Measurements from ENCODE around the gene FGGY. TPM values are rescaled to one million over a fixed set of nuclear protein-coding genes. Genes with fewer than 3 reads are reported as not detected.
"Not testable (repeated sequence)": the region's sequence is repeated elsewhere in the genome, so short reads cannot be mapped to it uniquely, and the experiment has no call there.

The FGGY gene
- total RNA-seq, 1 donor from 2014 or later, result 32.5 TPM

DNA sequence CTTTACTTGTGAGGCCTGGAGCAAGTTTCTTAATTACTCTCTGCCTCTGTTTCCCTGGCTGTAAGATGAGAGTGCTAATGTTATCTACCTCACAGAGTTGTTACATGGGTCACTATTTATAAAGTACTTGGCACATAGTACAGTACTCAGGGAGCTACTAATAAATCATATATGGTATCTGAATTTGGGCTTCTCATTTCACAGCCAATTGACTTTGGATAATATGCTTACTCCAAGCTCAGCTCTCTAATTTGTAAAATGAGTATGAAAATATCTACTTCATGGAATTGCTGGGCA lies 409.4 kb downstream of the FGGY start:
- H3K27me3 Mint-ChIP-seq (ENCODE audit: insufficient read depth, low read depth), result peaks cover 2% of the 10 kb centered on the region
- no peak overlapping the region for H3K4me2 ChIP-seq
- H2AFZ ChIP-seq (replicated peaks), result no peak overlapping the region

DNA sequence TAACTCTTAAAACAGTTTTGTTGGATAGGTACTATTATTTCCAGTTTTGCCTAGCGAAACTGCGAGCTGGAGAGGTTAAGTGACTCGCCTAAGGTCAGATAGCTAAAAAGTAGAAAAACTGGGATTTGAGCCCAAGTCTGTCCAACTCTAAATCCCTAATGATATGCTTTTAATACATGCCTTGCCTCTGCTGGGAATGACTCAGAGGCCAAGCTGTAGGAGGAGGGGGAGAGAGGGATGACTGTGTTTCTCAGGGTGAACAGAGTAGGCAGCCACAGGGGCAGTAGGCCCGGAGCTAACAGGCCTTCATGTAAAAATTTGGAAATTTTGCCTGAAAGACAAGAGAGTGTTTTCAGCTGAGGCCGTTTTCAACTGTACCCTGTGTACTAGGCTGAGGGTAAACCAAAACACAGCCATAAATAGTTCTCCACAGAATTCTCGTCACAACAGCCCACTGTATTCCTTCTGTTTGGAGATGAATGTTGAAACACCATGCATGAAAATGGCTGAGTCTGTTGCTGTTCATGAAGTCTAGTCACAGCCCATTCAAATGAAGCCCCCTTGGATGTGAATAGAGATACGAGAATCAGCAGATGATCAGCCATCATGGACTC lies 410.4 kb downstream of the FGGY start:
- H3K27me3 ChIP-seq, result no peaks in the 10 kb centered on the region
- H3K36me3 Mint-ChIP-seq, result no peaks in the 10 kb centered on the region
- H3K4me1 Mint-ChIP-seq, result peaks cover 13% of the 10 kb centered on the region
- H3K79me2 ChIP-seq (ENCODE audit: low read depth), result no peaks in the 10 kb centered on the region
- no peaks in the 10 kb centered on the region for H4K20me1 ChIP-seq (ENCODE audit: low read depth)
- TF ChIP-seq CTCF (IDR thresholded peaks at IDR 0.05) (no peak), EZH2phosphoT487 (IDR thresholded peaks at IDR 0.05) (no peak), EZH2 (IDR thresholded peaks at IDR 0.05) (no peak)
- H3K27ac Mint-ChIP-seq, result no peak overlapping the region
- H3K9ac ChIP-seq, result no peak overlapping the region
- peaks cover 2% of the 10 kb centered on the region for H3K27me3 Mint-ChIP-seq (ENCODE audit: insufficient read depth, low read depth)
- no peak overlapping the region for H2AFZ ChIP-seq (replicated peaks)
- H3K27ac ChIP-seq, result no peak overlapping the region
- H3K36me3 ChIP-seq, result no peaks in the 10 kb centered on the region
- H3F3A ChIP-seq (ENCODE audit: low read depth), result no peaks in the 10 kb centered on the region
- no peak overlapping the region for H3K4me3 ChIP-seq
- H3K4me2 ChIP-seq, result no peak overlapping the region
- H3K4me1 ChIP-seq, result no peaks in the 10 kb centered on the region
- no peak overlapping the region for H3K4me3 Mint-ChIP-seq
- H3K9me3 Mint-ChIP-seq, result peaks cover 10% of the 10 kb centered on the region
- no peak for DNase-seq (ENCODE audit: low spot score)
- H3K9me3 ChIP-seq (ENCODE audit: low read depth), result no peaks in the 10 kb centered on the region

More for the DNA sequence above, 409.4 kb downstream of the FGGY start:
- H3K27ac Mint-ChIP-seq, result no peak overlapping the region
- Histone ChIP-seq H3F3A (ENCODE audit: low read depth) (no peaks in the 10 kb centered on the region), H3K36me3 (no peaks in the 10 kb centered on the region), H3K9ac (no peak overlapping the region), H3K4me1 (no peaks in the 10 kb centered on the region), H3K79me2 (ENCODE audit: low read depth) (no peaks in the 10 kb centered on the region), H4K20me1 (ENCODE audit: low read depth) (no peaks in the 10 kb centered on the region), H3K9me3 (ENCODE audit: low read depth) (no peaks in the 10 kb centered on the region), H3K27me3 (no peaks in the 10 kb centered on the region), H3K27ac (no peak overlapping the region), H3K4me3 (no peak overlapping the region)
- no peaks in the 10 kb centered on the region for H3K36me3 Mint-ChIP-seq
- H3K9me3 Mint-ChIP-seq, result peaks cover 10% of the 10 kb centered on the region
- H3K4me3 Mint-ChIP-seq, result no peak overlapping the region
- peaks cover 13% of the 10 kb centered on the region for H3K4me1 Mint-ChIP-seq
- TF ChIP-seq EZH2 (IDR thresholded peaks at IDR 0.05) (no peak), CTCF (IDR thresholded peaks at IDR 0.05) (no peak), EZH2phosphoT487 (IDR thresholded peaks at IDR 0.05) (no peak)
- DNase-seq (ENCODE audit: low spot score), result no peak

DNA sequence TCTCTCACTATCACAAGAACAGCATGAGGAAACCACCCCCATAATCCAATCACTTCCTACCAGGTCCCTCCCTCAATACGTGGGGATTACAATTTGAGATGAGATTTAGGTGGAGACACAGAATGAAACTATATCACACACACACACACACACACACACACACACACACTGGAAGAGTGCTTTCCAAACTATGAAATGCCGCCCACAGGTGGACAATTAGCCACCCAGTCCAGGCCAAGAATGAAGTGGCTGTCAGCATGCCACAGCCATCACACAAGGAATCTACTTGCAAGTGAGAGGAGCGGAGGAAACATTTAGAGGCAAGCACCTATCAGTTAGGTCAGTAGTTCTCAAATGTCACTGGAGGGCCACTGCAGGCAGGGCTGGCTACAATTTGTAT lies 412.4 kb downstream of the FGGY start:
- no peak overlapping the region for H3K27ac Mint-ChIP-seq
- peaks cover 10% of the 10 kb centered on the region for H3K9me3 Mint-ChIP-seq
- H3K4me3 ChIP-seq, result no peak overlapping the region
- peaks cover 2% of the 10 kb centered on the region for H3K27me3 Mint-ChIP-seq (ENCODE audit: insufficient read depth, low read depth)
- DNase-seq (ENCODE audit: low spot score), result no peak
- no peak overlapping the region for H3K4me3 Mint-ChIP-seq
- H3K4me2 ChIP-seq, result no peak overlapping the region
- no peaks in the 10 kb centered on the region for H3K36me3 Mint-ChIP-seq
- H3F3A ChIP-seq (ENCODE audit: low read depth), result no peaks in the 10 kb centered on the region
- H3K79me2 ChIP-seq (ENCODE audit: low read depth), result no peaks in the 10 kb centered on the region
- H3K27ac ChIP-seq, result no peak overlapping the region
- H3K9me3 ChIP-seq (ENCODE audit: low read depth), result no peaks in the 10 kb centered on the region
- peaks cover 10% of the 10 kb centered on the region for H3K4me1 Mint-ChIP-seq
- TF ChIP-seq CTCF (IDR thresholded peaks at IDR 0.05) (no peak), EZH2phosphoT487 (IDR thresholded peaks at IDR 0.05) (no peak), EZH2 (IDR thresholded peaks at IDR 0.05) (no peak)
- no peaks in the 10 kb centered on the region for H3K4me1 ChIP-seq
- H3K9ac ChIP-seq, result no peak overlapping the region
- H3K36me3 ChIP-seq, result no peaks in the 10 kb centered on the region
- no peaks in the 10 kb centered on the region for H3K27me3 ChIP-seq
- H4K20me1 ChIP-seq (ENCODE audit: low read depth), result no peaks in the 10 kb centered on the region
- H2AFZ ChIP-seq (replicated peaks), result no peak overlapping the region

DNA sequence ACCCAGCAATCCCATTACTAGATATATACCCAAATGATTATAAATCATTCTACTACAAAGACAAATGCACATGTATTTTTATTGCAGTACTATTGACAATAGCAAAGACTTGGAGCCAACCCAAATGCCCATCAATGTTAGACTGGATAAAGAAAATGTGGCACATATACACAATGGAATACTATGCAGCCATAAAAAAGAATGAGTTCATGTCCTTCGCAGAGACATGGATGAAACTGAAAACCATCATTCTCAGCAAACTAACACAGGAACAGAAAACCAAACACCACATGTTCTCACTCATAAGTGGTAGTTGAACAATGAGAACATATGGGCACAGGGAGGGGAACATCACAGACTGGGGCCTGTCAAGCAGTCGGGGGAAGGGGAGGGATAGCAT lies 414.0 kb downstream of the FGGY start:
- not testable (repeated sequence) for H3K27ac Mint-ChIP-seq; H3K36me3 ChIP-seq; H4K20me1 ChIP-seq (ENCODE audit: low read depth); H3K9ac ChIP-seq; H3K36me3 Mint-ChIP-seq; H3K27me3 ChIP-seq; H3K79me2 ChIP-seq (ENCODE audit: low read depth); H3K4me2 ChIP-seq; H3K27ac ChIP-seq; H3K4me1 Mint-ChIP-seq; H3K4me3 Mint-ChIP-seq; H3K27me3 Mint-ChIP-seq (ENCODE audit: insufficient read depth, low read depth); H3K9me3 ChIP-seq (ENCODE audit: low read depth); H3F3A ChIP-seq (ENCODE audit: low read depth); H3K4me3 ChIP-seq; DNase-seq (ENCODE audit: low spot score); H2AFZ ChIP-seq (replicated peaks); H3K4me1 ChIP-seq; H3K9me3 Mint-ChIP-seq

All from neural progenitor cell (in vitro differentiated cells).